DND-41 (cell line): Measurements from ENCODE around the gene TMEM182.

Experiments
- EZH2 ChIP-seq: IDR thresholded peaks from 3 replicates; pipeline ENCODE4 v1.6.1; 2012; ENCODE audit warnings: borderline replicate concordance, low read depth, mild to moderate bottlenecking, moderate library complexity, low read length, inconsistent platforms; ENCODE audit not compliant: severe bottlenecking
- TF ChIP-seq, protein P1 (sequence below): IDR thresholded peaks from 2 replicates; pipeline ENCODE4 v1.5.1; 2012; ENCODE audit warnings: borderline replicate concordance, low read length, moderate library complexity, mild to moderate bottlenecking; ENCODE audit not compliant: poor library complexity, severe bottlenecking; ENCODE audit errors: extremely low read depth

DNA sequence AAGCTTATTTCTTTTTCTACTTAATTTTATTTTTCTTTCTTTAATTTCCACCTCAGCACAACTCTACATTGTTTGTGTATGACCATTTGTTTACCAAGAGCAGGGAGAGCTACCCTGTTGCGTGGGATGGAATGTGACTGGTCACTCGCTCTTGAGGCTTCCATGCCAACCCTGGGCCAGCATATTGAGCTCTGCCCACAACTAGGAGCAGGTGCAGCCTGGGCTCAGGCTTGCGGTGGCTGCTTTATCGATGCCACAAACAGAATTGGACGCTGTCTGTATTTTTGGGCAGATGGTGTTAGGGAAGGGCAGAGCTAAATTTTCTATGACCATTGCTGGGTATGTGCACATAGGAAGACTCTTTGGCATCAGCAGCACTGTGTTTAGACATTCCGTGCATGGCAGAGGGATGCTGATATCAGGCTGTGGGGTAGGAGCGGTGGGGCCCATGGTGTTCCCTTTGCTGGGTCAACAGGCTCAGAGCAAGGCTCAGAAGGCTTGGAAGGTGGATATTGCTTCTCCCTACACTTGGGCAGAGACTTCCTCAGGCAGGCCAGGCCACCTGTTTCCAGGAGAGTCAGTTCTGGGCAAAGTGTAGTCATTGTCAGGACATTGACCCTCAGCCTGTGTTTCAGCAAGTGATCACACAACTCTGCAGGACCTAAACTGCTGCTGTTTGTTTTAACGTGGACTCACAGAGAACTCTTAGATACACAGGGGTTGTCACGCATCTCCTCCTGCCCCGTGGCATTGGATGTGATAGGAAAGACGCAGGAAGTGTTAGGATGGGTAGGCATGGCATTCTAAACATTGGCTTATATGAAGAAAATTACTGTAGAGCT, 40.2 kb downstream of the TMEM182 start:
- TF ChIP-seq, protein P1, sequence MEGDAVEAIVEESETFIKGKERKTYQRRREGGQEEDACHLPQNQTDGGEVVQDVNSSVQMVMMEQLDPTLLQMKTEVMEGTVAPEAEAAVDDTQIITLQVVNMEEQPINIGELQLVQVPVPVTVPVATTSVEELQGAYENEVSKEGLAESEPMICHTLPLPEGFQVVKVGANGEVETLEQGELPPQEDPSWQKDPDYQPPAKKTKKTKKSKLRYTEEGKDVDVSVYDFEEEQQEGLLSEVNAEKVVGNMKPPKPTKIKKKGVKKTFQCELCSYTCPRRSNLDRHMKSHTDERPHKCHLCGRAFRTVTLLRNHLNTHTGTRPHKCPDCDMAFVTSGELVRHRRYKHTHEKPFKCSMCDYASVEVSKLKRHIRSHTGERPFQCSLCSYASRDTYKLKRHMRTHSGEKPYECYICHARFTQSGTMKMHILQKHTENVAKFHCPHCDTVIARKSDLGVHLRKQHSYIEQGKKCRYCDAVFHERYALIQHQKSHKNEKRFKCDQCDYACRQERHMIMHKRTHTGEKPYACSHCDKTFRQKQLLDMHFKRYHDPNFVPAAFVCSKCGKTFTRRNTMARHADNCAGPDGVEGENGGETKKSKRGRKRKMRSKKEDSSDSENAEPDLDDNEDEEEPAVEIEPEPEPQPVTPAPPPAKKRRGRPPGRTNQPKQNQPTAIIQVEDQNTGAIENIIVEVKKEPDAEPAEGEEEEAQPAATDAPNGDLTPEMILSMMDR = no peak
- no peak for TF ChIP-seq EZH2
